NCI-H1436 treated with DMSO at 0.1 percent for 48 hours (cell line): ENCODE results near the gene TSR1.

ENCODE experiments used
- DNase-seq: peaks from one replicate; lab custom pipeline; 2025; lab: John Stamatoyannopoulos, UW

The TSR1 gene

GRCh38 chr17:2336215-2336851 lies at the start of gene TSR1:
Gene TSR1, minus strand, starts transcription at chr17:2336457. Its CDS starts 30 bp downstream, at chr17:2336427.
- DNase-seq, result peak; percentile 18

GRCh38 chr17:2385240-2386210 lies 49.3 kb upstream of the TSR1 start:
- DNase-seq, result no peak

GRCh38 chr17:2384439-2385127 lies 48.3 kb upstream of the TSR1 start:
- DNase-seq, result no peak

DNA sequence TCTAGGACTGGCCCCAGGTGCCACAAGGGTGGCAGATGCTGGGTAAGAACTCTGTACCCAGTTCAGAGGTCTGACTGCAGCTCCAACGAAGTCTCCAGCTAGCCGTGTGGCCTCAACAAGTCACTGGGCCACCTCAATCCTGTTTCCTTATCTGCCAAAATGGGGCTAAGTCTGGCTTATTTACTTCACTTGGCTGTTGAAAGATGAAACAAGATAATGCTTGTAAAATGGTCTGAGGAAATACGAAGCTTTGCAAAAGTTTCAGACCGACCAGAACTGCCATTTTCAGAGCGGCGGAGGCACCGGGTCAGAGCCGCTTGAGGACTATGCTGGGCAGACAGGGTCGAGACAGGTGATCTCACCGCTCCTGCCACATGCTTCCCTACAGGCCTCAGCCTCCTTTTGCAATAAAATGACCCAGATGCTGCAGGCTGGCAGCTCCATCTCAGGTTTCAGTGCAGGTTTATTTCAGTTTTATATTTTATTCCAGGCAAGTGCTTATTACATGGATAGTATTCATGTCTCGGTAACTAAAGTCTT lies 47.4 kb upstream of the TSR1 start:
- DNase-seq, result no peak

DNA sequence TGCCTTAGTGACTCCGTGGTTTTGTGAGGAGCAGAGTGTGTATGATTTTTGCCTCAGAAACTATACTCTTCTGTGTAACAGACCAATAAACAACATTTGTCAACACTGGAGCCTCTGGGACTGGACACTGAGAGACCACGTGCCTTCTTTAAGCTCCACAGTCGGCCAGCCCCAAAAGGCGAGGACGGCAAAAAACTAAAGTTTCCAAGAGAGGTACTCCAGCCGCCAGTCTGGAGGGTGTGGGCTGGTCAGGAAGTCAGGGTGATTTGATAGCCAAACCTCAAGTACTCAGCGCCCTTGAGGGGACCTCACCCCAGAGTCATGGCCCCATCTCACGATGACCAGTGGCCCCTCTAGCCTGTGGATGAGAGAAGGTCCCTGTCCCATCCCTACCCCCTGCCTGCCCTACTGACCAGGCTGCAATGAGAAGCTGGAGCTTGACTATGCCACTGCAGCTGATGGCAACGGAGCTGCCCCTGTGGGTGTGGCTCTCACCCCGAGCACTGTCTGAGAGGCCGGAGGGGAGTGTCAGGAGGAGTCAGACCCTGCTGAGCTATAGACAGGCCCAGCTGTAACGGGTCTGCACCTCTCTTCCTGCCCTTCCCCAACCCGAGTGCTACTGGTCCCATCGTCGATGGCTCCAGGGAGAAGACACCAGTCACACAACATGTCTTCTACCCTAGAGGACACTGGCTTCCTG lies 44.8 kb upstream of the TSR1 start:
- no peak for DNase-seq

- DNase-seq, result no peak
These were observed 44.1 kb upstream of the TSR1 start for GRCh38 chr17:2380226-2380922.

DNA sequence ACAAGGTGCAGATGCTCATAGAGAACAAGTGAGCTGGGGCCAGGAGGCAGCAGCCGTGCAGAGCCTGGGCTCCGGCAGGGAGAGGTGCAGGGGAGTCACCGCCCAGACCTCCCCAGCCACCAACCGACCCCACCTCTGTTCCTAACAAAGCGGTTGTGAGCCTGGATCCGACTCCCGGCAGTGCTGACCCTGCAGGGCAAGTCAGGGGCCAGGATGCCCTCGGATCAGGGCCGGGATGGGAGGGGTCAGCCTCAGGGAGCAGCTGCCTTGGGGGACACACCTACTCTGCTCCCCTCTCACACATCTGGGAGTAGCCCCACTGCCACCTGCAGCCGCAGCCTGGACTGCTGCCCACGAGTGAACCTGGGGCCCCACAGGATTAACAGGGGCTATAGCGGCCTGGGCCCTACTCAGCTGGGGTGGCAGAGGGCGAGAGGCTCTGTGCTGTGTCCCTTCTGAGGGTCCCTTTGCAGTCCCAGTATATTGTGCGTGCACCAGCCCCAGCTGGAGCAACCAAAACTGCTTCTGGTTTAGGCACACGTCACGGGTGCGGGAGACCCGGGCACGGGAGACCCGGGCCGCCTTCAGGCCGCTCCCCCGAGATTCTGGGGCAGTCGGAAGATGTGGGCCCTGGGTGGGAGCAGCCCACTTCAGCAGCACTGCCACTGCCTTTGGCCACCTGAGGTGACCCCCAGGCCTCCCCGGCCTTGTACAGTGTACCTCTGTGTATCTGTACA lies 43.4 kb upstream of the TSR1 start:
- DNase-seq, result no peak

GRCh38 chr17:2378905-2379304 lies 42.6 kb upstream of the TSR1 start:
- no peak for DNase-seq

DNA sequence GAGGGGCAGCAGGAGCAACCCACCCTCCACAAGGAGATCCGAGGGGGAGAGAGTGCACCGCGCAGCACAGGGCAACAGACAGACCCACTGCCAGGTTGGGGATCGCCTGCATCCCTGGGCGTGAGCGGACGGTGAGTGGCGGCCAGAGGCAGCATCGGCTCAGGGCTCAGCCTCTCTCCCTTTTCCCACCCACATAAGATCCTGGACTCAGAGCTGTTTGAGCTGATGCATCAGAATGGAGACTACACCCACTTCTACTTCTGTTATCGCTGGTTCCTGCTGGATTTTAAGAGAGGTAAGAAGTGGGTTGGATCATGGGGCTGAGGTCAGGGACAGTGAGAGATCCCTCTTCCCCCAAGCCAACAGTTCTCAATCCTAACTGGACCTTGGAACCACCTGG lies 41.4 kb upstream of the TSR1 start:
- no peak for DNase-seq

GRCh38 chr17:2376107-2376506 lies 39.9 kb upstream of the TSR1 start:
- DNase-seq, result no peak

GRCh38 chr17:2375406-2375805 lies 39.1 kb upstream of the TSR1 start:
- DNase-seq, result no peak

- no peak for DNase-seq
These were observed 38.5 kb upstream of the TSR1 start for GRCh38 chr17:2374549-2375285.

DNA sequence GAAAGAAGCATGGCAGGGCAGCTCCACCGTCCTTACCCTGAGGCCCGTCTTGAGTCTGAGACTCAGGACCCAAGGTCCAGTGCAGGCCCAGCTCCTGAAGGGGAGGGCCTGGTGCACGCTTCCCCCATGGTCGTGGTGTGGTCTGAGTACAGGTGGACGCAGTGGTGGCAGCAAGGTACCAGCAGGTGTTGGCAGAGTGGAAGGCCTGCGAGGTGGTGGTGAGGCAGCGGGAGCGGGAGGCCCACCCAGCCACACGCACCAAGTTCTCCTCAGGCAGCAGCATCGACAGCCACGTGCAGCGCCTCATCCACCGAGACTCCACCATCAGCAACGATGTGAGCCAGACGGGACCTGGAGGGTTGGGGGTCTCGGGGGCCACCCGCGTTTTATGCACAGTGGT lies 36.9 kb upstream of the TSR1 start:
- no peak for DNase-seq

DNA sequence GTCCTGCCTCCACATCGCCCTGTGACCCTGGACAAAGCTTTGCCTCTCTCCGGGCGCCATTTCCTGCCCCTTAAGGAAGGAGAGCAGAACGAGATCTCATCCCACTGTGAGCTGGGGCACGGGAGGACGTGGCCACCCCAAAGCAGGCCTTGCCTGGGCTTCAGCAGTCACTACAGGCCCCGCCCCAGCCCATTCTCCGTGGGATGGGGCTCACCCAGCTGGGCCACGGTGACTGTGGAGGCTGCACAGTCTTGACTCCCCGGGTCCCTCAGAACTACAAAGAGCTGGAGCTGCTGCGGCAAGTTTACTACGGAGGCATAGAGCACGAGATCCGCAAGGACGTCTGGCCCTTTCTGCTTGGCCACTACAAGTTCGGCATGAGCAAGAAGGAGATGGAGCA lies 36.4 kb upstream of the TSR1 start:
- DNase-seq, result no peak

GRCh38 chr17:2372180-2372579 lies 35.9 kb upstream of the TSR1 start:
- DNase-seq, result no peak

- no peak for DNase-seq
These were observed 35.2 kb upstream of the TSR1 start for GRCh38 chr17:2371183-2372130.

DNA sequence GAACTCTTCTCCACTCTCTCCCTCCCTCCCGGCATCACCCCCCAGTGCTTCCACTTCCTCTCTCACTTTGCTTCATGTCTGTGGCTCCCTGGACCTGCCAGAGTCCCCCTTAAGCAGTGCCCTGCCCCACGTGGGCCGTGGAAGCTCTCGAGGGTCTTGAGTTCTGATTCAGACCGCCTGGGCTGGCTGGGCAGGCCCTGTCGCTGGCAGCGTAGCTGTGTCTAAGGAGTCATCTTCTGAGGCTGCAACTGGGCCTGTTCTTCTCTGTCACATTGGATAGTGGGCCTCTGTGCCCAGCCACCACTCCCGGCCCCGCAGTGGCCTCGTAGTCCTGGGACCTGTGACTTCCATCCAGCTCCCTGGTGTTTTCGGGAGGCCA lies 33.9 kb upstream of the TSR1 start:
- no peak for DNase-seq

- no peak for DNase-seq
These were observed 33.4 kb upstream of the TSR1 start for GRCh38 chr17:2369551-2370210.
